ENCODE measurements around the gene AGBL4. TPM values are rescaled to one million over a fixed set of nuclear protein-coding genes. Genes with fewer than 3 reads are reported as not detected.

AGBL4 gene
- total RNA-seq, 2 donors from 2014 or later: 0.40 to 5.5 TPM

DNA sequence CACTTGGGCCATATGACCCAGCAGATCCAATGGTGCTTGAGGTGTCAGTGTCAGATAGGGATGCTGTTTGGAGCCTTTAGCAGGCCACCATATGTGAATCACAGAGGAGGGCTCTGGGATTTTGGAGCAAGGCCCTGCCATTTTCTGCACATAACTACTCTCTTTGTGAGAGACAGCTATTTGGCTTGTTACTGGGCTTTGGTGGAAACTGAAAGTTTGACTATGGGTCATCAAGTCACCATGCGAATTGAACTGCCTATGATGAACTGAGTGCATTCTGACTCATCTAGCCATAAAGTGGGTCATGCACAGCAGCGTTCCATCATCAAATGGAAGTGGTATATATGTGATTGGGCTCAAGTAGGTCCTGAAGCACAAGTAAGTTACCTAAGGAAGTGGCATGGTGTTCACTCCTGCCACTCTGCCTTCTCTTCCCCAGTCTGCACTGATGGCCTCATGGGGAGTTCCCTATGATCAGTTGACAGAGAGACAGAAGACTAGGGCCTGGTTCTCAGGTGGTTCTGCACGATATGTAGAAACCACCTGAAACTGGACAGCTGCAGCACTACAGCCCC, 447.3 kb downstream of the AGBL4 start:
- no peak overlapping the region for H3K4me3 Mint-ChIP-seq
- Histone ChIP-seq H3K9ac (ENCODE audit: extremely low read depth, low read length, poor library complexity, severe bottlenecking) (no peak overlapping the region), H3K36me3 (ENCODE audit: control insufficient read depth, insufficient read depth, low read length) (no peaks in the 10 kb centered on the region), H3K27me3 (ENCODE audit: control insufficient read depth, insufficient read depth, low read length, poor library complexity, severe bottlenecking) (no peaks in the 10 kb centered on the region), H3K4me1 (ENCODE audit: control insufficient read depth, insufficient read depth, low read length) (no peaks in the 10 kb centered on the region), H3K27ac (ENCODE audit: low read depth, low read length) (no peak overlapping the region), H3K4me3 (ENCODE audit: low read length) (no peak overlapping the region), H3K9me3 (ENCODE audit: control insufficient read depth, low read length) (peaks cover 92% of the 10 kb centered on the region)
- no peak for DNase-seq
- no peaks in the 10 kb centered on the region for H3K4me1 Mint-ChIP-seq
- no peak overlapping the region for H3K27ac Mint-ChIP-seq
- H3K27me3 Mint-ChIP-seq (ENCODE audit: insufficient read depth): no peaks in the 10 kb centered on the region
- no peaks in the 10 kb centered on the region for H3K36me3 Mint-ChIP-seq (ENCODE audit: low read depth)
- 40 to 57% methylated on average over 2 to 3 of the region's 3 CpGs for WGBS, 2 experiments (ENCODE audit: insufficient coverage in 1 of 2, insufficient read length in 1 of 2)
- TF ChIP-seq CTCF (conservative IDR thresholded peaks at IDR 0.05): no peak
- H3K9me3 Mint-ChIP-seq: peaks cover 95% of the 10 kb centered on the region

DNA sequence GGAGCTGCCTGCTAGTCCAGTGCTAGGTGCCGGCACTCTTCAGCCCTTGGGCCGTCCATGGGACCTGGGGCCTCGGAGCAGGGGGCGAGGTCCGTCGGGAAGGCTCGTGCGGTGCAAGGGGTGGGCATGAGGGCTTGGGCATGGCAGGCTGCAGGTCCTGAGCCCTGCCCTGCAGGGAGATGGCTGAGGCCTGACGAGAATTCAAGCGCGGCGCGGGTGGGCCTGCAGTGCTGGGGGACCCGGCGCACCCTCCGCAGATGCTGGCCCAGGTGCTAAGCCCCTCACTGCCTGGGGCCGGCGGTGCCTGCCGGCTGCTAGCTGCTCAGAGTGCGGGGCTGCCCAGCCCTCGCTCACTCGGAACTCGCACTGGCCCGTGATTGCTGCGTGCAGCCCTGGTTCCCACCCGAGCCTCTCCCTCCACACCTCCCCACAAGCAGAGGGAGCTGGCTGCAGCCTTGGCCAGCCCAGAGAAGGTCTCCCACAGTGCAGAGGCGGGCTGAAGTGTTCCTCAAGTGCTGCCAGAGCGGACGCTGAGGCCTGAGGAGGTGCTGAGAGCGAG, 467.0 kb downstream of the AGBL4 start:
- H3K4me1 Mint-ChIP-seq: no peaks in the 10 kb centered on the region
- peaks cover 82% of the 10 kb centered on the region for H3K9me3 Mint-ChIP-seq

GRCh38 chr1:49552101-49552500, 471.7 kb downstream of the AGBL4 start:
- Histone ChIP-seq H3K36me3 (ENCODE audit: control insufficient read depth, insufficient read depth, low read length) (no peaks in the 10 kb centered on the region), H3K4me3 (ENCODE audit: low read length) (no peak overlapping the region), H3K27ac (ENCODE audit: low read depth, low read length) (no peak overlapping the region), H3K9me3 (ENCODE audit: control insufficient read depth, low read length) (peaks cover 49% of the 10 kb centered on the region), H3K4me1 (ENCODE audit: control insufficient read depth, insufficient read depth, low read length) (no peaks in the 10 kb centered on the region), H3K9ac (ENCODE audit: extremely low read depth, low read length, poor library complexity, severe bottlenecking) (no peak overlapping the region), H3K27me3 (ENCODE audit: control insufficient read depth, insufficient read depth, low read length, poor library complexity, severe bottlenecking) (no peaks in the 10 kb centered on the region)
- no peak for DNase-seq
- Mint-ChIP-seq H3K4me1 (no peaks in the 10 kb centered on the region), H3K27me3 (ENCODE audit: insufficient read depth) (no peaks in the 10 kb centered on the region), H3K4me3 (no peak overlapping the region), H3K9me3 (peaks cover 86% of the 10 kb centered on the region), H3K27ac (no peak overlapping the region), H3K36me3 (ENCODE audit: low read depth) (peaks cover 2% of the 10 kb centered on the region)
- no peak for TF ChIP-seq CTCF (conservative IDR thresholded peaks at IDR 0.05)
- WGBS, 2 experiments (ENCODE audit: insufficient coverage in 1 of 2, insufficient read length in 1 of 2): 83 to 100% methylated on average over 2 to 5 of the region's 5 CpGs

More for the DNA sequence above, 467.0 kb downstream of the AGBL4 start:
- no peak overlapping the region for H3K27ac Mint-ChIP-seq
- Histone ChIP-seq H3K9me3 (ENCODE audit: control insufficient read depth, low read length) (peaks cover 61% of the 10 kb centered on the region), H3K36me3 (ENCODE audit: control insufficient read depth, insufficient read depth, low read length) (no peaks in the 10 kb centered on the region), H3K4me3 (ENCODE audit: low read length) (no peak overlapping the region), H3K27ac (ENCODE audit: low read depth, low read length) (no peak overlapping the region), H3K9ac (ENCODE audit: extremely low read depth, low read length, poor library complexity, severe bottlenecking) (no peak overlapping the region), H3K27me3 (ENCODE audit: control insufficient read depth, insufficient read depth, low read length, poor library complexity, severe bottlenecking) (no peaks in the 10 kb centered on the region), H3K4me1 (ENCODE audit: control insufficient read depth, insufficient read depth, low read length) (no peaks in the 10 kb centered on the region)
- H3K27me3 Mint-ChIP-seq (ENCODE audit: insufficient read depth): no peaks in the 10 kb centered on the region
- H3K4me3 Mint-ChIP-seq: no peak overlapping the region
- whole genome bisulfite sequencing, 2 experiments (ENCODE audit: insufficient coverage in 1 of 2, insufficient read length in 1 of 2): 86 to 90% methylated on average over 7 to 30 of the region's 30 CpGs
- DNase-seq: no peak
- no peak for TF ChIP-seq CTCF (conservative IDR thresholded peaks at IDR 0.05)
- H3K36me3 Mint-ChIP-seq (ENCODE audit: low read depth): peaks cover 2% of the 10 kb centered on the region
